H9 (cell line): Measurements from ENCODE around the gene AFF4. TPM values are rescaled to one million over a fixed set of nuclear protein-coding genes. Genes with fewer than 3 reads are reported as not detected.
A peak's percentile ranks its signal among the peaks of the same experiment; 100 is the strongest.

Experiments
- DNase-seq: peaks from one replicate; pipeline ENCODE4 v3.0.0-alpha.2; 2017
- H2AFZ ChIP-seq: one replicate; pipeline ENCODE4 v1.6.1; 2013; ENCODE audit warnings: mild to moderate bottlenecking, low read length, control low read depth, moderate library complexity
- H2AK5ac ChIP-seq: 2 replicates; pipeline ENCODE4 v1.6.1; 2013; ENCODE audit warnings: low read length, control low read depth, mixed read lengths; ENCODE audit not compliant: insufficient read length
- H2BK120ac ChIP-seq: one replicate; pipeline ENCODE4 v1.6.1; 2013; ENCODE audit warnings: low read depth, mild to moderate bottlenecking, low read length, control low read depth, inconsistent platforms; ENCODE audit not compliant: poor library complexity, severe bottlenecking
- H2BK12ac ChIP-seq: 2 replicates; pipeline ENCODE4 v1.6.1; 2013; ENCODE audit warnings: low read length, control low read depth, mixed read lengths, low read depth; ENCODE audit not compliant: insufficient read length
- H2BK15ac ChIP-seq: 2 replicates; pipeline ENCODE4 v1.6.1; 2013; ENCODE audit warnings: low read depth, low read length, control low read depth
- H2BK20ac ChIP-seq: one replicate; pipeline ENCODE4 v1.6.1; 2013; ENCODE audit warnings: low read depth, mild to moderate bottlenecking, low read length, control low read depth, inconsistent platforms; ENCODE audit not compliant: poor library complexity, severe bottlenecking
- H2BK5ac ChIP-seq: 2 replicates; pipeline ENCODE4 v1.6.1; 2013; ENCODE audit warnings: low read length, control low read depth, mixed read lengths; ENCODE audit not compliant: insufficient read length
- H3K14ac ChIP-seq: 2 replicates; pipeline ENCODE4 v1.6.1; 2013; ENCODE audit warnings: low read length, control low read depth; ENCODE audit not compliant: insufficient read depth
- H3K18ac ChIP-seq: 2 replicates; pipeline ENCODE4 v1.6.1; 2013; ENCODE audit warnings: low read depth, mild to moderate bottlenecking, mixed read lengths, low read length, control low read depth; ENCODE audit not compliant: insufficient read length
- H3K23ac ChIP-seq: 2 replicates; pipeline ENCODE4 v1.6.1; 2013; ENCODE audit warnings: low read length, control low read depth, mixed read lengths, low read depth; ENCODE audit not compliant: insufficient read length
- H3K23me2 ChIP-seq: 2 replicates; pipeline ENCODE4 v1.6.1; 2013; ENCODE audit warnings: low read depth, mild to moderate bottlenecking, mixed read lengths, low read length, control low read depth; ENCODE audit not compliant: insufficient read length, poor library complexity, severe bottlenecking
- H3K27ac ChIP-seq: 2 replicates; pipeline ENCODE4 v1.5.1; 2013; ENCODE audit warnings: low read length, control low read depth, mixed read lengths, low read depth; ENCODE audit not compliant: insufficient read length
- H3K27me3 ChIP-seq: 2 replicates; pipeline ENCODE4 v1.6.1; 2013; ENCODE audit warnings: low read length, control low read depth, inconsistent platforms; ENCODE audit not compliant: insufficient read depth
- H3K4ac ChIP-seq: 2 replicates; pipeline ENCODE4 v1.6.1; 2013; ENCODE audit warnings: low read depth, mild to moderate bottlenecking, control low read depth, inconsistent platforms, low read length, moderate library complexity
- H3K4me1 ChIP-seq: 2 replicates; pipeline ENCODE4 v1.6.1; 2013; ENCODE audit warnings: low read length, control low read depth, inconsistent platforms; ENCODE audit not compliant: insufficient read depth
- H3K4me2 ChIP-seq: 2 replicates; pipeline ENCODE4 v1.6.1; 2013; ENCODE audit warnings: low read length, control low read depth, mixed read lengths; ENCODE audit not compliant: insufficient read length, insufficient read depth
- H3K56ac ChIP-seq: 2 replicates; pipeline ENCODE4 v1.6.1; 2013; ENCODE audit warnings: low read depth, mild to moderate bottlenecking, mixed read lengths, low read length, control low read depth; ENCODE audit not compliant: insufficient read length
- H3K79me1 ChIP-seq: 2 replicates; pipeline ENCODE4 v1.6.1; 2013; ENCODE audit warnings: low read depth, mild to moderate bottlenecking, moderate library complexity, low read length, control low read depth, inconsistent platforms; ENCODE audit not compliant: insufficient read depth, poor library complexity, severe bottlenecking
- H3K79me2 ChIP-seq: 2 replicates; pipeline ENCODE4 v1.6.1; 2013; ENCODE audit warnings: low read length, control low read depth, inconsistent platforms; ENCODE audit not compliant: insufficient read depth
- H3K9ac ChIP-seq: 2 replicates; pipeline ENCODE4 v1.6.1; 2013; ENCODE audit warnings: low read length, control low read depth, mixed read lengths; ENCODE audit not compliant: insufficient read length; ENCODE audit errors: extremely low read depth
- H3K9me3 ChIP-seq: one replicate; pipeline ENCODE4 v1.6.1; 2013; ENCODE audit warnings: low read depth, low read length, inconsistent platforms; ENCODE audit not compliant: control insufficient read depth
- H3T11ph ChIP-seq: one replicate; pipeline ENCODE4 v1.6.1; 2013; ENCODE audit warnings: mild to moderate bottlenecking, low read length, control low read depth, inconsistent platforms
- H4K20me1 ChIP-seq: one replicate; pipeline ENCODE4 v1.6.1; 2013; ENCODE audit not compliant: control insufficient read depth, insufficient read length, insufficient read depth
- H4K5ac ChIP-seq: 2 replicates; pipeline ENCODE4 v1.6.1; 2013; ENCODE audit warnings: low read depth, mild to moderate bottlenecking, mixed read lengths, low read length, control low read depth; ENCODE audit not compliant: insufficient read length
- H4K8ac ChIP-seq: replicated peaks from 2 replicates; pipeline ENCODE4 v1.6.1; 2013; ENCODE audit warnings: low read length, control low read depth, mixed read lengths, low read depth; ENCODE audit not compliant: insufficient read length
- H4K91ac ChIP-seq: 2 replicates; pipeline ENCODE4 v1.6.1; 2013; ENCODE audit warnings: low read depth, mild to moderate bottlenecking, moderate library complexity, mixed read lengths, low read length, control low read depth; ENCODE audit not compliant: insufficient read length
- H3K27ac Mint-ChIP-seq, 3 experiments: 2 replicates in 2 of 3; 3 replicates in 1 of 3; pipeline ENCODE4 v1.8.0; 2020 to 2021; ENCODE audit warnings: mixed read lengths in 3 of 3, mild to moderate bottlenecking in 1 of 3, moderate library complexity in 1 of 3
- H3K27me3 Mint-ChIP-seq: 2 replicates; pipeline ENCODE4 v1.8.0; 2021; ENCODE audit warnings: low read depth, mild to moderate bottlenecking, moderate library complexity, mixed read lengths
- H3K36me3 Mint-ChIP-seq, 3 experiments: 2 replicates in 2 of 3; 3 replicates in 1 of 3; pipeline ENCODE4 v1.8.0; 2020 to 2021; ENCODE audit warnings: low read depth in 3 of 3, mixed read lengths in 3 of 3; ENCODE audit not compliant: insufficient read depth in 1 of 3
- H3K4me1 Mint-ChIP-seq, 2 experiments: 2 replicates each; pipeline ENCODE4 v1.8.0; 2020; ENCODE audit warnings: mixed read lengths in 2 of 2
- H3K4me3 Mint-ChIP-seq, 2 experiments: 2 replicates in 1 of 2; 3 replicates in 1 of 2; pipeline ENCODE4 v1.8.0; 2020 to 2021; ENCODE audit warnings: mild to moderate bottlenecking in 2 of 2, mixed read lengths in 2 of 2, moderate library complexity in 1 of 2
- H3K9me3 Mint-ChIP-seq, 2 experiments: 2 replicates in 1 of 2; 3 replicates in 1 of 2; pipeline ENCODE4 v1.8.0; 2020; ENCODE audit warnings: mild to moderate bottlenecking in 2 of 2, mixed read lengths in 2 of 2, moderate library complexity in 1 of 2
- CTCF ChIP-seq: fragments of 200-600 bp; sonication (generic); conservative IDR thresholded peaks from 3 replicates; pipeline ENCODE4 v1.8.0; 2021; ENCODE audit warnings: antibody characterized with exemption, mild to moderate bottlenecking
- WGBS: extraction: QIAGEN DNeasy Blood & Tissue Kit; methylation state at CpG from one replicate; pipeline ENCODE4 v1.1.7; 2013; ENCODE audit warnings: missing lambda C conversion rate, low lambda C conversion rate, mixed read lengths; ENCODE audit not compliant: insufficient read length; ENCODE audit errors: extremely low coverage; 5-methylcytosine and 5-hydroxymethylcytosine counted together
- total RNA-seq: library from RNA; stranded (reverse); gene quantifications from 2 replicates; pipeline ENCODE4 v1.2.1, GENCODE V29; 2021

The AFF4 gene
- total RNA-seq, 1 experiment from 2014 or later, result 73.2 TPM

- H3K56ac ChIP-seq, result no peak overlapping the region
- Mint-ChIP-seq H3K27ac (no peak overlapping the region), H3K9me3 (no peaks in the 10 kb centered on the region; a peak in 1 of 5 replicates), H3K36me3 (peaks cover 3 to 6% (median 4%) of the 10 kb centered on the region in 3 experiments; a peak in 6 of 7 replicates), H3K4me3 (peak overlapping the region; percentile 42), H3K27me3 (peaks cover 70% of the 10 kb centered on the region), H3K4me1 (peaks cover 11 to 23% of the 10 kb centered on the region in 2 experiments)
- no peak overlapping the region for H3T11ph ChIP-seq
- no peak overlapping the region for H2BK120ac ChIP-seq
- H4K91ac ChIP-seq, result no peak overlapping the region
- peak overlapping the region; percentile 18 for H3K4me2 ChIP-seq
- H2BK20ac ChIP-seq, result no peak overlapping the region
- no peaks in the 10 kb centered on the region for H3K9me3 ChIP-seq
- H4K8ac ChIP-seq, result no peak overlapping the region
- TF ChIP-seq CTCF, result no peak
- no peaks in the 10 kb centered on the region for H3K79me1 ChIP-seq
- H2AFZ ChIP-seq, result no peak overlapping the region
- no peak overlapping the region for H3K4ac ChIP-seq
- peaks cover 3% of the 10 kb centered on the region for H3K4me1 ChIP-seq
- peaks cover 25% of the 10 kb centered on the region; the same call in 1 of the 2 replicates for H3K27me3 ChIP-seq
- H3K9ac ChIP-seq, result no peak overlapping the region
- H2BK15ac ChIP-seq, result no peak overlapping the region
- no peaks in the 10 kb centered on the region for H3K79me2 ChIP-seq
- no peaks in the 10 kb centered on the region for H4K20me1 ChIP-seq
- no peak overlapping the region for H3K23ac ChIP-seq
- H3K14ac ChIP-seq, result no peak overlapping the region
- H2BK12ac ChIP-seq, result no peak overlapping the region
- no CpG with 5 or more reads among the region's 6 CpGs for WGBS
- DNase-seq, result no peak
- H3K23me2 ChIP-seq, result peaks cover 25% of the 10 kb centered on the region
- no peak overlapping the region for H4K5ac ChIP-seq
- H2BK5ac ChIP-seq, result no peak overlapping the region
- H3K27ac ChIP-seq, result no peak overlapping the region
- no peak overlapping the region for H2AK5ac ChIP-seq
- H3K18ac ChIP-seq, result no peak overlapping the region
These were observed 136.9 kb downstream of the AFF4 start for GRCh38 chr5:132826424-132827082.
